ENCODE results near the gene DSN1. TPM values are rescaled to one million over a fixed set of nuclear protein-coding genes. Genes with fewer than 3 reads are reported as not detected.

The DSN1 gene
- total and polyA plus RNA-seq, 9 of the 15 experiments (the other 6 are each of a cell fraction or from before 2014, with no cell fraction given), result 23.3 to 45.3 (median 31.1) TPM

GRCh38 chr20:36773597-36774390, at the start of gene DSN1 (continued):
- TF ChIP-seq CREB1 (IDR thresholded peaks at IDR 0.05) (peak; percentile 80), CREB1 (CRISPR knock-in tag; IDR thresholded peaks at IDR 0.05) (peak; percentile 90), SMARCE1 (IDR thresholded peaks at IDR 0.05) (no peak), ARHGAP35 (IDR thresholded peaks at IDR 0.05; ENCODE audit: partially characterized antibody) (no peak), ZNF609 (CRISPR knock-in tag; IDR thresholded peaks at IDR 0.05; ENCODE audit: borderline replicate concordance) (no peak), ZBTB43 (CRISPR knock-in tag; IDR thresholded peaks at IDR 0.05) (no peak), CREM (IDR thresholded peaks at IDR 0.05; ENCODE audit: low read depth) (peak; percentile 93), ZNF408 (CRISPR knock-in tag; IDR thresholded peaks at IDR 0.05; ENCODE audit: low read depth) (no peak), ZNF395 (CRISPR knock-in tag; IDR thresholded peaks at IDR 0.05) (no peak), SAFB2 (IDR thresholded peaks at IDR 0.05; ENCODE audit: borderline replicate concordance, low read depth, low read length, severe bottlenecking) (no peak), ZNF518B (CRISPR knock-in tag; IDR thresholded peaks at IDR 0.05) (no peak), ETV6 (IDR thresholded peaks at IDR 0.05; ENCODE audit: borderline replicate concordance in 1 of 2, low read depth in 2 of 2, low read length in 1 of 2) (no peak), ETV6 (CRISPR knock-in tag; IDR thresholded peaks at IDR 0.05; ENCODE audit: borderline replicate concordance) (no peak), NR0B1 (IDR thresholded peaks at IDR 0.05; ENCODE audit: partially characterized antibody) (no peak)

Measured in K562 (cell line).